ENCODE results near the gene KMT2A. TPM values are rescaled to one million over a fixed set of nuclear protein-coding genes. Genes with fewer than 3 reads are reported as not detected.

Gene KMT2A
- total and polyA plus RNA-seq, 2 donors = 19.6 to 82.4 TPM

- 96% methylated on average over 3 of the region's 3 CpGs for WGBS
- no peak for DNase-seq (ENCODE audit: extremely low spot score)
- Histone ChIP-seq H3K36me3 (ENCODE audit: insufficient read depth) (peaks cover 2% of the 10 kb centered on the region), H3K4me3 (ENCODE audit: low read depth, low read length) (no peak overlapping the region), H3K27ac (ENCODE audit: low read depth) (no peak overlapping the region), H3K4me1 (ENCODE audit: insufficient read depth) (no peaks in the 10 kb centered on the region)
Observed at GRCh38 chr11:118484405-118484804, 48.1 kb downstream of the KMT2A start.

GRCh38 chr11:118485273-118485672 lies 49.0 kb downstream of the KMT2A start:
- Histone ChIP-seq H3K4me1 (ENCODE audit: insufficient read depth) (no peaks in the 10 kb centered on the region), H3K27ac (ENCODE audit: low read depth) (no peak overlapping the region), H3K36me3 (ENCODE audit: insufficient read depth) (peaks cover 2% of the 10 kb centered on the region), H3K4me3 (ENCODE audit: low read depth, low read length) (no peak overlapping the region)
- DNase-seq (ENCODE audit: extremely low spot score) = no peak

DNA sequence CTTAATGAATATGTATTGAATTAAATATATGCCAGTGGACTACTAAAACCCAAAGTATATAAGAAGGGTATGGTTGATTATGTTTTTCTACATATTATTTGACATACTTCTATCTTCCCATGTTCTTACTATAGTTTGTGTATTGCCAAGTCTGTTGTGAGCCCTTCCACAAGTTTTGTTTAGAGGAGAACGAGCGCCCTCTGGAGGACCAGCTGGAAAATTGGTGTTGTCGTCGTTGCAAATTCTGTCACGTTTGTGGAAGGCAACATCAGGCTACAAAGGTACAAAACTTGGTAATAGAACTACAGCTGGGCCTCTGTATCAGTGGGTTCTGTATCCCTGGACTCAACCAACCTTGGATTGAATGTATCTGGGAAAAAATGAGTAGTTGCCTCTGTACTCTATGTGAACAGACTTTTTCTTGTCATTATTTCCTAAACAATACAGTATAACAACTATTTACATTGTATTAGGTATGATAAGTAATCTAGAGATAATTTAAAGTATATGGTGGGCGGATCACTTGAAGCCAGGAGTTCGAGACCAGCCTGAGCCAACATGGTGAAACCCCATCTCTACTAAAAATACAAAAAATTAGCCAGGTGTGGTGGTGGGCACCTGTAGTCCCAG lies 52.3 kb downstream of the KMT2A start:
- 27% methylated on average over 7 of the region's 7 CpGs for WGBS
- H3K36me3 ChIP-seq (ENCODE audit: insufficient read depth) = peaks cover 8% of the 10 kb centered on the region
- H3K27ac ChIP-seq (ENCODE audit: low read depth) = no peak overlapping the region
- no peaks in the 10 kb centered on the region for H3K4me1 ChIP-seq (ENCODE audit: insufficient read depth)
- no peak overlapping the region for H3K4me3 ChIP-seq (ENCODE audit: low read depth, low read length)
- peak; percentile 47 for DNase-seq (ENCODE audit: extremely low spot score)

- H3K4me3 ChIP-seq (ENCODE audit: low read depth, low read length) = no peak overlapping the region
- H3K27ac ChIP-seq (ENCODE audit: low read depth) = no peak overlapping the region
- H3K4me1 ChIP-seq (ENCODE audit: insufficient read depth) = no peaks in the 10 kb centered on the region
- H3K36me3 ChIP-seq (ENCODE audit: insufficient read depth) = peaks cover 8% of the 10 kb centered on the region
- 81% methylated on average over 4 of the region's 4 CpGs for WGBS
- DNase-seq (ENCODE audit: extremely low spot score) = no peak
Observed at GRCh38 chr11:118491041-118491440, 54.7 kb downstream of the KMT2A start.

DNA sequence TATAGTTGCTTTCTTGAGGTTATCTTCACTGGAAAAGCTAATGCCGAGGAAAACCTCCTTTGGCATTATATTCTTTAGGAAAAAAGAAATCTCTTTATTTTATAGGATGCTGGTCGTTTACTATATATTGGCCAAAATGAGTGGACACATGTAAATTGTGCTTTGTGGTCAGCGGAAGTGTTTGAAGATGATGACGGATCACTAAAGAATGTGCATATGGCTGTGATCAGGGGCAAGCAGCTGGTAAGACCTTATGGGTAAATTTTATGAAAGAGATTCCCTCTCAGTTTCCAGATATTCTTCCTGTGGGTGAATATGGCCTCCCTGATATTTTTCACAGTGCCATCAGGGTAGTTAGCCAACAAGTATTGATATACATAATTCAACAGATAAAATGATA lies 61.5 kb downstream of the KMT2A start:
- Histone ChIP-seq H3K27ac (ENCODE audit: low read depth) (no peak overlapping the region), H3K4me1 (ENCODE audit: insufficient read depth) (no peaks in the 10 kb centered on the region), H3K4me3 (ENCODE audit: low read depth, low read length) (no peak overlapping the region), H3K36me3 (ENCODE audit: insufficient read depth) (peaks cover 14% of the 10 kb centered on the region)
- whole genome bisulfite sequencing = 80% methylated on average over 4 of the region's 4 CpGs
- no peak for DNase-seq (ENCODE audit: extremely low spot score)

GRCh38 chr11:118503216-118503615 lies 66.9 kb downstream of the KMT2A start:
- 61% methylated on average over 3 of the region's 3 CpGs for WGBS
- H3K4me3 ChIP-seq (ENCODE audit: low read depth, low read length) = no peak overlapping the region
- peaks cover 11% of the 10 kb centered on the region for H3K36me3 ChIP-seq (ENCODE audit: insufficient read depth)
- no peak for DNase-seq (ENCODE audit: extremely low spot score)
- no peak overlapping the region for H3K27ac ChIP-seq (ENCODE audit: low read depth)
- H3K4me1 ChIP-seq (ENCODE audit: insufficient read depth) = no peaks in the 10 kb centered on the region

DNA sequence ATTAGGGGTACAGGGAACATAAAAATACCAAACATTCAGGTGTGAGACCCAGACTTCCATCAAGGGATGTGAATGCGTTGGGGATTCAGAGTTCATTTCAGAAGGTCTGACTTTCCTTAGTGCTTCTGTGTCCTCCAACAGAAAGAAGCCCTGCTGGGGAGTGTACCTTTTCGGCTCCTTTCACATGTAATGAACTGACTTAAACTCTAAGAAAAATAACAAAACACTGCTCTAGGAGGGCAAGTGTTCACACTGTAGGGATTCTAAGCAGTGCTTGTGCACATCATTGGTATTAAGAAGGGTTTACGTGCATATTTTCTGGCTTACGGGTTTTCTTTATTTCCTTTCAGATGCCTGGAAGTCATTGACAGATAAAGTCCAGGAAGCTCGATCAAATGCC lies 75.3 kb downstream of the KMT2A start:
- H3K27ac ChIP-seq (ENCODE audit: low read depth) = no peak overlapping the region
- H3K4me1 ChIP-seq (ENCODE audit: insufficient read depth) = no peaks in the 10 kb centered on the region
- no peak overlapping the region for H3K4me3 ChIP-seq (ENCODE audit: low read depth, low read length)
- WGBS = 83% methylated on average over 5 of the region's 5 CpGs
- H3K36me3 ChIP-seq (ENCODE audit: insufficient read depth) = peaks cover 7% of the 10 kb centered on the region
- no peak for DNase-seq (ENCODE audit: extremely low spot score)

GRCh38 chr11:118514103-118514502 lies 77.8 kb downstream of the KMT2A start:
- Histone ChIP-seq H3K4me1 (ENCODE audit: insufficient read depth) (no peaks in the 10 kb centered on the region), H3K27ac (ENCODE audit: low read depth) (no peak overlapping the region), H3K4me3 (ENCODE audit: low read depth, low read length) (no peak overlapping the region), H3K36me3 (ENCODE audit: insufficient read depth) (peaks cover 9% of the 10 kb centered on the region)
- 76% methylated on average over 7 of the region's 7 CpGs for WGBS
- DNase-seq (ENCODE audit: extremely low spot score) = no peak

GRCh38 chr11:118519549-118519948 lies 83.3 kb downstream of the KMT2A start:
- Histone ChIP-seq H3K4me3 (ENCODE audit: low read depth, low read length) (no peak overlapping the region), H3K36me3 (ENCODE audit: insufficient read depth) (peaks cover 7% of the 10 kb centered on the region), H3K27ac (ENCODE audit: low read depth) (no peak overlapping the region), H3K4me1 (ENCODE audit: insufficient read depth) (no peaks in the 10 kb centered on the region)
- no peak for DNase-seq (ENCODE audit: extremely low spot score)
- WGBS = 90% methylated on average over 6 of the region's 6 CpGs

DNA sequence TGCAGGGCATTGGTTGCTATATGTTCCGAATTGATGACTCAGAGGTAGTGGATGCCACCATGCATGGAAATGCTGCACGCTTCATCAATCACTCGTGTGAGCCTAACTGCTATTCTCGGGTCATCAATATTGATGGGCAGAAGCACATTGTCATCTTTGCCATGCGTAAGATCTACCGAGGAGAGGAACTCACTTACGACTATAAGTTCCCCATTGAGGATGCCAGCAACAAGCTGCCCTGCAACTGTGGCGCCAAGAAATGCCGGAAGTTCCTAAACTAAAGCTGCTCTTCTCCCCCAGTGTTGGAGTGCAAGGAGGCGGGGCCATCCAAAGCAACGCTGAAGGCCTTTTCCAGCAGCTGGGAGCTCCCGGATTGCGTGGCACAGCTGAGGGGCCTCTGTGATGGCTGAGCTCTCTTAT lies 85.6 kb downstream of the KMT2A start:
- 76% methylated on average over 13 of the region's 13 CpGs for WGBS
- H3K4me1 ChIP-seq (ENCODE audit: insufficient read depth) = no peaks in the 10 kb centered on the region
- H3K36me3 ChIP-seq (ENCODE audit: insufficient read depth) = peaks cover 5% of the 10 kb centered on the region
- DNase-seq (ENCODE audit: extremely low spot score) = no peak
- H3K27ac ChIP-seq (ENCODE audit: low read depth) = no peak overlapping the region
- no peak overlapping the region for H3K4me3 ChIP-seq (ENCODE audit: low read depth, low read length)

DNA sequence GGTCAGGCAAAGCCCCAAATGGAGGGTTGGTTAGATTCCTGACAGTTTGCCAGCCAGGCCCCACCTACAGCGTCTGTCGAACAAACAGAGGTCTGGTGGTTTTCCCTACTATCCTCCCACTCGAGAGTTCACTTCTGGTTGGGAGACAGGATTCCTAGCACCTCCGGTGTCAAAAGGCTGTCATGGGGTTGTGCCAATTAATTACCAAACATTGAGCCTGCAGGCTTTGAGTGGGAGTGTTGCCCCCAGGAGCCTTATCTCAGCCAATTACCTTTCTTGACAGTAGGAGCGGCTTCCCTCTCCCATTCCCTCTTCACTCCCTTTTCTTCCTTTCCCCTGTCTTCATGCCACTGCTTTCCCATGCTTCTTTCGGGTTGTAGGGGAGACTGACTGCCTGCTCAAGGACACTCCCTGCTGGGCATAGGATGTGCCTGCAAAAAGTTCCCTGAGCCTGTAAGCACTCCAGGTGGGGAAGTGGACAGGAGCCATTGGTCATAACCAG lies 86.3 kb downstream of the KMT2A start:
- H3K4me1 ChIP-seq (ENCODE audit: insufficient read depth) = no peaks in the 10 kb centered on the region
- H3K27ac ChIP-seq (ENCODE audit: low read depth) = no peak overlapping the region
- no peak for DNase-seq (ENCODE audit: extremely low spot score)
- peaks cover 3% of the 10 kb centered on the region for H3K36me3 ChIP-seq (ENCODE audit: insufficient read depth)
- 45% methylated on average over 6 of the region's 6 CpGs for WGBS
- no peak overlapping the region for H3K4me3 ChIP-seq (ENCODE audit: low read depth, low read length)

- Histone ChIP-seq H3K4me1 (ENCODE audit: insufficient read depth) (no peaks in the 10 kb centered on the region), H3K4me3 (ENCODE audit: low read depth, low read length) (no peak overlapping the region), H3K27ac (ENCODE audit: low read depth) (no peak overlapping the region), H3K36me3 (ENCODE audit: insufficient read depth) (peaks cover 3% of the 10 kb centered on the region)
- DNase-seq (ENCODE audit: extremely low spot score) = no peak
Observed at GRCh38 chr11:118524356-118524755, 88.1 kb downstream of the KMT2A start.

GRCh38 chr11:118524757-118525470 lies 88.6 kb downstream of the KMT2A start:
- 89% methylated on average over 6 of the region's 6 CpGs for WGBS
- Histone ChIP-seq H3K4me3 (ENCODE audit: low read depth, low read length) (no peak overlapping the region), H3K36me3 (ENCODE audit: insufficient read depth) (peaks cover 3% of the 10 kb centered on the region), H3K4me1 (ENCODE audit: insufficient read depth) (no peaks in the 10 kb centered on the region), H3K27ac (ENCODE audit: low read depth) (no peak overlapping the region)
- no peak for DNase-seq (ENCODE audit: extremely low spot score)

GRCh38 chr11:118526688-118527087 lies 90.4 kb downstream of the KMT2A start:
- Histone ChIP-seq H3K36me3 (ENCODE audit: insufficient read depth) (no peaks in the 10 kb centered on the region), H3K27ac (ENCODE audit: low read depth) (no peak overlapping the region), H3K4me3 (ENCODE audit: low read depth, low read length) (no peak overlapping the region), H3K4me1 (ENCODE audit: insufficient read depth) (no peaks in the 10 kb centered on the region)
- WGBS = 86% methylated on average over 2 of the region's 2 CpGs
- DNase-seq (ENCODE audit: extremely low spot score) = no peak
